Activated CD8-positive, alpha-beta T cell treated with anti-CD3 and anti-CD28 coated beads, Interleukin-2, amount 10 ng/mL, durations not matched to agents 7 days and 5 days (primary cell): ENCODE measurements around the gene STK26. TPM values are rescaled to one million over a fixed set of nuclear protein-coding genes. Genes with fewer than 3 reads are reported as not detected.

Source experiments
- ATAC-seq: fragments of 150-1000 bp; cut with Tn5 transposase; one replicate; pipeline ENCODE4 v1.10.0; 2021; ENCODE audit warnings: moderate library complexity
- CTCF ChIA-PET: fragments of 350-600 bp; sonication (Branson Sonifier 250); formaldehyde crosslinking; loops from one replicate; lab custom pipeline; 2021; ENCODE audit warnings: antibody characterized with exemption; lab: Charles Lee
- POLR2A ChIA-PET: fragments of 350-600 bp; sonication (Branson Sonifier 250); formaldehyde crosslinking; loops from one replicate; lab custom pipeline; 2021; ENCODE audit warnings: antibody characterized with exemption; lab: Charles Lee
- DNase-seq: peaks from one replicate; pipeline ENCODE4 v3.0.0-alpha.2; 2020
- H3K27ac Mint-ChIP-seq: one replicate; pipeline ENCODE4 v1.8.0; 2021; ENCODE audit warnings: mild to moderate bottlenecking, mixed read lengths
- H3K27me3 Mint-ChIP-seq: one replicate; pipeline ENCODE4 v1.8.0; 2021; ENCODE audit warnings: low read depth, mixed read lengths
- H3K36me3 Mint-ChIP-seq: one replicate; pipeline ENCODE4 v1.8.0; 2021; ENCODE audit warnings: low read depth, mixed read lengths
- H3K4me1 Mint-ChIP-seq: one replicate; pipeline ENCODE4 v1.8.0; 2021; ENCODE audit warnings: low read depth, mixed read lengths
- H3K4me3 Mint-ChIP-seq: one replicate; pipeline ENCODE4 v1.8.0; 2021; ENCODE audit warnings: mild to moderate bottlenecking, mixed read lengths
- H3K9me3 Mint-ChIP-seq: one replicate; pipeline ENCODE4 v1.8.0; 2022; ENCODE audit warnings: mixed read lengths; ENCODE audit not compliant: insufficient read depth
- total RNA-seq, 2 experiments: library from RNA; stranded (reverse); gene quantifications; one replicate each; pipeline ENCODE4 v1.2.3, GENCODE V29; 2021

The STK26 gene
- total RNA-seq, 2 experiments from 2014 or later, result 56.0 to 60.2 TPM

- no peak for ATAC-seq
- CTCF ChIA-PET, result no interaction called here
These were observed 45.3 kb downstream of the STK26 start for GRCh38 chrX:132068405-132068804.

GRCh38 chrX:132071254-132071653 is 48.2 kb downstream of the STK26 start:
- CTCF ChIA-PET, result interaction anchor here (0.9 to 1.8 kb wide), 6 partner anchors 9 to 230 kb away, joined by 3 to 6 read pairs (median 4); no protein-coding TSS in a partner anchor
- no peak for DNase-seq

More at GRCh38 chrX:132068405-132068804, 45.3 kb downstream of the STK26 start:
- POLR2A ChIA-PET, result no interaction called here
- peaks cover 15% of the 10 kb centered on the region for H3K36me3 Mint-ChIP-seq
- H3K4me1 Mint-ChIP-seq, result no peaks in the 10 kb centered on the region
- H3K9me3 Mint-ChIP-seq, result no peaks in the 10 kb centered on the region
- no peaks in the 10 kb centered on the region for H3K27me3 Mint-ChIP-seq
- no peak overlapping the region for H3K4me3 Mint-ChIP-seq
- DNase-seq, result no peak
- no peak overlapping the region for H3K27ac Mint-ChIP-seq

GRCh38 chrX:132077414-132077813 is 54.3 kb downstream of the STK26 start:
- ChIA-PET POLR2A (interaction anchor here (0.7 kb wide), 1 partner anchor 159 kb away, joined by 3 read pairs; no protein-coding TSS in a partner anchor), CTCF (interaction anchor here (1.8 to 1.9 kb wide), 2 partner anchors 15 kb away, joined by 4 to 5 read pairs; no protein-coding TSS in a partner anchor)
- ATAC-seq (no peak), DNase-seq (no peak)
- no peaks in the 10 kb centered on the region for H3K9me3 Mint-ChIP-seq
- no peaks in the 10 kb centered on the region for H3K27me3 Mint-ChIP-seq
- H3K27ac Mint-ChIP-seq, result no peak overlapping the region
- no peaks in the 10 kb centered on the region for H3K4me1 Mint-ChIP-seq
- H3K36me3 Mint-ChIP-seq, result peaks cover 12% of the 10 kb centered on the region
- no peak overlapping the region for H3K4me3 Mint-ChIP-seq

More at GRCh38 chrX:132071254-132071653, 48.2 kb downstream of the STK26 start:
- POLR2A ChIA-PET, result interaction anchor here (1.2 kb wide), 1 partner anchor 48 kb away, joined by 4 read pairs; the partner anchor contains the start of gene STK26
- Mint-ChIP-seq H3K36me3 (peaks cover 16% of the 10 kb centered on the region), H3K4me3 (no peak overlapping the region), H3K27ac (no peak overlapping the region), H3K27me3 (no peaks in the 10 kb centered on the region), H3K9me3 (no peaks in the 10 kb centered on the region), H3K4me1 (no peaks in the 10 kb centered on the region)
- ATAC-seq, result no peak

GRCh38 chrX:132077912-132078311 is 54.8 kb downstream of the STK26 start:
- ChIA-PET POLR2A (interaction anchor here (0.7 kb wide), 1 partner anchor 159 kb away, joined by 3 read pairs; no protein-coding TSS in a partner anchor), CTCF (interaction anchor here (1.8 to 1.9 kb wide), 2 partner anchors 14 to 16 kb away, joined by 4 to 5 read pairs; no protein-coding TSS in a partner anchor)
- H3K4me1 Mint-ChIP-seq, result no peaks in the 10 kb centered on the region
- DNase-seq, result no peak
- H3K36me3 Mint-ChIP-seq, result peaks cover 11% of the 10 kb centered on the region
- no peaks in the 10 kb centered on the region for H3K27me3 Mint-ChIP-seq
- no peak for ATAC-seq
- no peak overlapping the region for H3K27ac Mint-ChIP-seq
- H3K4me3 Mint-ChIP-seq, result no peak overlapping the region
- no peaks in the 10 kb centered on the region for H3K9me3 Mint-ChIP-seq

GRCh38 chrX:132085786-132086185 is 62.7 kb downstream of the STK26 start:
- Mint-ChIP-seq H3K27me3 (peaks cover 6% of the 10 kb centered on the region), H3K36me3 (no peaks in the 10 kb centered on the region), H3K4me3 (no peak overlapping the region), H3K9me3 (no peaks in the 10 kb centered on the region), H3K4me1 (peaks cover 7% of the 10 kb centered on the region), H3K27ac (no peak overlapping the region)
- DNase-seq (no peak), ATAC-seq (no peak)
- ChIA-PET POLR2A (no interaction called here), CTCF (no interaction called here)

- ATAC-seq (no peak), DNase-seq (no peak)
- H3K4me3 Mint-ChIP-seq, result no peak overlapping the region
- ChIA-PET CTCF (no interaction called here), POLR2A (no interaction called here)
- H3K36me3 Mint-ChIP-seq, result no peaks in the 10 kb centered on the region
- H3K4me1 Mint-ChIP-seq, result peaks cover 13% of the 10 kb centered on the region
- H3K9me3 Mint-ChIP-seq, result no peaks in the 10 kb centered on the region
- H3K27ac Mint-ChIP-seq, result no peak overlapping the region
- peaks cover 6% of the 10 kb centered on the region for H3K27me3 Mint-ChIP-seq
These were observed 63.6 kb downstream of the STK26 start for GRCh38 chrX:132086672-132087071.

- CTCF ChIA-PET, result no interaction called here
- no peak overlapping the region for H3K27ac Mint-ChIP-seq
These were observed 65.8 kb downstream of the STK26 start for GRCh38 chrX:132088864-132089263.

GRCh38 chrX:132090403-132091159 is 67.5 kb downstream of the STK26 start:
- no peak for ATAC-seq
- Mint-ChIP-seq H3K9me3 (no peaks in the 10 kb centered on the region), H3K4me3 (no peak overlapping the region), H3K27ac (no peak overlapping the region), H3K36me3 (no peaks in the 10 kb centered on the region), H3K27me3 (no peaks in the 10 kb centered on the region), H3K4me1 (peaks cover 13% of the 10 kb centered on the region)
- no peak for DNase-seq
- ChIA-PET CTCF (interaction anchor here (1.3 to 4.0 kb wide), 2 partner anchors 129 to 263 kb away, joined by 4 to 60 read pairs; partner anchors contain the start of gene RAP2C), POLR2A (no interaction called here)

More at GRCh38 chrX:132088864-132089263, 65.8 kb downstream of the STK26 start:
- POLR2A ChIA-PET, result no interaction called here
- H3K27me3 Mint-ChIP-seq, result peaks cover 6% of the 10 kb centered on the region
- peaks cover 13% of the 10 kb centered on the region for H3K4me1 Mint-ChIP-seq
- DNase-seq (no peak), ATAC-seq (no peak)
- H3K9me3 Mint-ChIP-seq, result no peaks in the 10 kb centered on the region
- H3K4me3 Mint-ChIP-seq, result no peak overlapping the region
- H3K36me3 Mint-ChIP-seq, result no peaks in the 10 kb centered on the region

GRCh38 chrX:132092439-132093065 is 69.5 kb downstream of the STK26 start:
- H3K36me3 Mint-ChIP-seq, result no peaks in the 10 kb centered on the region
- H3K4me3 Mint-ChIP-seq, result no peak overlapping the region
- ChIA-PET POLR2A (no interaction called here), CTCF (interaction anchor here (0.6 to 4.0 kb wide), 24 partner anchors 12 to 539 kb away, joined by 3 to 60 read pairs (median 3); partner anchors contain the start of genes FRMD7 and RAP2C)
- peaks cover 13% of the 10 kb centered on the region for H3K4me1 Mint-ChIP-seq
- no peaks in the 10 kb centered on the region for H3K9me3 Mint-ChIP-seq
- no peaks in the 10 kb centered on the region for H3K27me3 Mint-ChIP-seq
- peak; percentile 64 for ATAC-seq
- peak; percentile 58 for DNase-seq
- H3K27ac Mint-ChIP-seq, result no peak overlapping the region

- CTCF ChIA-PET, result interaction anchor here (1.1 to 4.0 kb wide), 4 partner anchors 127 to 527 kb away, joined by 3 to 60 read pairs (median 8); partner anchors contain the start of gene RAP2C
- Mint-ChIP-seq H3K4me3 (no peak overlapping the region), H3K36me3 (no peaks in the 10 kb centered on the region), H3K27me3 (peaks cover 2% of the 10 kb centered on the region), H3K27ac (no peak overlapping the region), H3K4me1 (peaks cover 13% of the 10 kb centered on the region), H3K9me3 (no peaks in the 10 kb centered on the region)
- DNase-seq (no peak), ATAC-seq (no peak)
- POLR2A ChIA-PET, result no interaction called here
These were observed 70.2 kb downstream of the STK26 start for GRCh38 chrX:132093239-132093860.

- CTCF ChIA-PET, result interaction anchor here (4.0 kb wide), 1 partner anchor 126 kb away, joined by 60 read pairs; the partner anchor contains the start of gene RAP2C
- ATAC-seq, result no peak
These were observed 71.1 kb downstream of the STK26 start for GRCh38 chrX:132094164-132094563.

More at GRCh38 chrX:132094164-132094563, 71.1 kb downstream of the STK26 start:
- Mint-ChIP-seq H3K27ac (no peak overlapping the region), H3K4me1 (peaks cover 13% of the 10 kb centered on the region), H3K27me3 (peaks cover 2% of the 10 kb centered on the region), H3K36me3 (no peaks in the 10 kb centered on the region), H3K4me3 (no peak overlapping the region), H3K9me3 (no peaks in the 10 kb centered on the region)
- POLR2A ChIA-PET, result no interaction called here
- no peak for DNase-seq
